GM12878 (cell line): ENCODE measurements around the gene RERE.

ENCODE experiments used
- BCLAF1 ChIP-seq: fragments of 450-650 bp; IDR thresholded peaks from 2 replicates; pipeline ENCODE4 v1.6.1; 2017; ENCODE audit warnings: antibody characterized with exemption, mild to moderate bottlenecking, moderate library complexity
- EZH2 ChIP-seq: IDR thresholded peaks from 2 replicates; pipeline ENCODE4 v1.6.1; 2012; ENCODE audit warnings: low read depth, mild to moderate bottlenecking, control low read depth, inconsistent platforms, low read length, borderline replicate concordance; ENCODE audit not compliant: control insufficient read depth
- MTA3 ChIP-seq: IDR thresholded peaks from 2 replicates; pipeline ENCODE4 v1.6.1; 2012; ENCODE audit warnings: low read length, inconsistent platforms, borderline replicate concordance
- TF ChIP-seq, protein P1 (sequence below): fragments of 450-650 bp; IDR thresholded peaks from 2 replicates; pipeline ENCODE4 v1.6.1; 2018; ENCODE audit warnings: borderline replicate concordance, mild to moderate bottlenecking; ENCODE audit not compliant: partially characterized antibody

DNA sequence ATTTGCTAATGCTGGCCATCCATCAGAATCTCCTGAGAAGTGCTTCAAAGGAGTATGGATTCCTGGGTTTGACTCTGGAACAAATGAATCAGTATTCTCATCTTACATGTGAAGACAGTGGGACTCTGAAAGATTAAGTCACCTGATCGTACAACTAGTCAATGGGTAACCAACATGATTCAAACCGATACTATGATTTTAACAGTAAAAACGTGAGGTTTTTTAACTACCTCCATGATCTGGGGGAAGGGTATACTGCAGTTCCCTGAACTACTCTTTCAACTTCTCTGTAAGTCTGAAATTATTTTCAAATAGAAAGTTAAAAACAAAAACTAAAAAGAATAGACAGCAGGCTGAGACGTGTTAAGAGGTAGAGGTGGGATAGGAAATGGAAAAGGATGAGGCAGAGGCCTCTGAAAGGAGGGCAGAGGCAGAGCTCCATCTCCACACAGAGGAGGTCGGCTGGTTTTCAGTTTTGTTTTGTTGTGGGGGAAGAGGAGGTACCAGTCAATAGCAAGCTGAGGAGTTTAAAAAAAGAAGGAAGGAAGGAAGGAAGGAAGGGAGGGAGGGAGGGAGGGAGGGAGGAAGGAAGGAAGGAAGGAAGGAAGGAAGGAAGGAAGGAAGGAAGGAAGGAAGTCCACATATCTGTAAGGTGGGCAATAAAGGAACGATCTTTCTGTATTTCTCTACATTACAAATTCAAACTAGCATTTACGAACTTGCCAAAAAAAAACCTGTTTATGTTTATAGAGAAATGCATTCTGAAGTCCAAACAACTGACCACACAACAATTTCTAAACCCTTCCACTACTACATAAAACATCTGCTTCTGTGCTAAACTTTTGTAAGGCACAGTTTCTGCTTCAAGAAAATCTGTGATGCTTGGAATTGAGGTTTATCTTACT is 213.1 kb downstream of the RERE start:
- TF ChIP-seq MTA3 (0 out of 2 replicates have a peak, but pooled peaks have one; percentile 88), EZH2 (no peak), BCLAF1 (no peak)
- TF ChIP-seq, protein P1, sequence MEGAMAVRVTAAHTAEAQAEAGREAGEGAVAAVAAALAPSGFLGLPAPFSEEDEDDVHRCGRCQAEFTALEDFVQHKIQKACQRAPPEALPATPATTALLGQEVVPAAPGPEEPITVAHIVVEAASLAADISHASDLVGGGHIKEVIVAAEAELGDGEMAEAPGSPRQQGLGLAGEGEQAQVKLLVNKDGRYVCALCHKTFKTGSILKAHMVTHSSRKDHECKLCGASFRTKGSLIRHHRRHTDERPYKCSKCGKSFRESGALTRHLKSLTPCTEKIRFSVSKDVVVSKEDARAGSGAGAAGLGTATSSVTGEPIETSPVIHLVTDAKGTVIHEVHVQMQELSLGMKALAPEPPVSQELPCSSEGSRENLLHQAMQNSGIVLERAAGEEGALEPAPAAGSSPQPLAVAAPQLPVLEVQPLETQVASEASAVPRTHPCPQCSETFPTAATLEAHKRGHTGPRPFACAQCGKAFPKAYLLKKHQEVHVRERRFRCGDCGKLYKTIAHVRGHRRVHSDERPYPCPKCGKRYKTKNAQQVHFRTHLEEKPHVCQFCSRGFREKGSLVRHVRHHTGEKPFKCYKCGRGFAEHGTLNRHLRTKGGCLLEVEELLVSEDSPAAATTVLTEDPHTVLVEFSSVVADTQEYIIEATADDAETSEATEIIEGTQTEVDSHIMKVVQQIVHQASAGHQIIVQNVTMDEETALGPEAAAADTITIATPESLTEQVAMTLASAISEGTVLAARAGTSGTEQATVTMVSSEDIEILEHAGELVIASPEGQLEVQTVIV = no peak
